Testis (tissue), 2 donors: Measurements from ENCODE around the gene FAM169A.

ENCODE experiments used
- CTCF ChIP-seq, 3 experiments: fragments of 450-650 bp in 2 of 3; fragments of 200-600 bp in 1 of 3; sonication (generic) in 1 of 3; IDR thresholded peaks; one replicate each; pipeline ENCODE4 v1.5.1; 2016 to 2019; ENCODE audit warnings: antibody characterized with exemption in 3 of 3, mild to moderate bottlenecking in 2 of 3, moderate library complexity in 1 of 3
- POLR2A ChIP-seq: fragments of 450-650 bp; IDR thresholded peaks from one replicate; pipeline ENCODE4 v1.6.1; 2017; ENCODE audit warnings: antibody characterized with exemption, mild to moderate bottlenecking, moderate library complexity

GRCh38 chr5:74762599-74762998 lies 103.6 kb downstream of the FAM169A start:
- TF ChIP-seq CTCF (IDR thresholded peaks at IDR 0.05) (no peak), POLR2A (no peak)
